Epithelial cell of proximal tubule (primary cell): ENCODE measurements around the gene ACTG1. TPM values are rescaled to one million over a fixed set of nuclear protein-coding genes. Genes with fewer than 3 reads are reported as not detected.

Experiments
- DNase-seq: peaks from one replicate; pipeline ENCODE4 v3.0.0-alpha.2; 2011; ENCODE audit warnings: low read depth
- H3K4me3 ChIP-seq: 2 replicates; pipeline ENCODE4 v1.5.1; 2011; ENCODE audit warnings: low read depth, mild to moderate bottlenecking, low read length
- total RNA-seq: library from RNA; depleted of rRNA; stranded (reverse); fragments of >200 nt; gene quantifications from 2 replicates; pipeline ENCODE4 v1.2.3, GENCODE V29; 2015
- TF ChIP-seq, protein P1 (sequence below): conservative IDR thresholded peaks from 2 replicates; pipeline ENCODE4 v1.5.1; 2012; ENCODE audit warnings: low read depth, mild to moderate bottlenecking, low read length

ACTG1 gene
- total RNA-seq, 1 donor from 2014 or later, result 8,322 TPM

DNA sequence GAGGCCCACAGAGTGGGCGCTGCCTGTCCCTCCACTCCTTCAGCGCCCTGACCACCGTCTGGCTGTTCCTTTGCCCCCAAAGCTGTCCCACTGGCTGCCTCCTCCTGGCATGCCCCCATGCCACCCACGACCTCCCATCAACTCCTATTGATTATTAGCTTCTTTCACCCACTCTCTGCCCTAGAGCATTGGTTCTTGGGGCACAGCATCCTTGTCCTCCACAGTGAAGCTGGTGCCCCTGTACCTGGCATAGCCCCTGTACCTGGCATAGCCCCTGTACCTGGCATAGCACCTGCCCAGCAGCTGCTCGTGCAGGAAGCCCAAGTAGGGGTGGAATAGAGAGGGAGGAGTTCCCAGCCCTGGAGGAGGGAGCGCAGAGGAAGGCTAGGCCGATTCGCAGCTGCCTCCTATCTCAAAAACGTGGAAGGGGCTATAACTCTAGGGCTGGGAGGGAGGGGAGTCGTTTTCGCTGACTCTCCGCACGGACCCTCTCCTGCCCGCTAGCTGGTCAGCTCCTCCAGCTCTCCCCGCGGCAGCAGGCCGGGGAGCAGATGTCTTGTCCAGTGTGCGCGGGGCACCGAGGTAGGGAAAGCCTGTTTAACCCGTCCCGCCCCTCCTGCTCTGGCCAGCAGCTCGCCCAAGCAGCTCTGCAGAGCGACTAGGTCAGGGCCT lies 5.7 kb upstream of the ACTG1 start:
- TF ChIP-seq, protein P1, sequence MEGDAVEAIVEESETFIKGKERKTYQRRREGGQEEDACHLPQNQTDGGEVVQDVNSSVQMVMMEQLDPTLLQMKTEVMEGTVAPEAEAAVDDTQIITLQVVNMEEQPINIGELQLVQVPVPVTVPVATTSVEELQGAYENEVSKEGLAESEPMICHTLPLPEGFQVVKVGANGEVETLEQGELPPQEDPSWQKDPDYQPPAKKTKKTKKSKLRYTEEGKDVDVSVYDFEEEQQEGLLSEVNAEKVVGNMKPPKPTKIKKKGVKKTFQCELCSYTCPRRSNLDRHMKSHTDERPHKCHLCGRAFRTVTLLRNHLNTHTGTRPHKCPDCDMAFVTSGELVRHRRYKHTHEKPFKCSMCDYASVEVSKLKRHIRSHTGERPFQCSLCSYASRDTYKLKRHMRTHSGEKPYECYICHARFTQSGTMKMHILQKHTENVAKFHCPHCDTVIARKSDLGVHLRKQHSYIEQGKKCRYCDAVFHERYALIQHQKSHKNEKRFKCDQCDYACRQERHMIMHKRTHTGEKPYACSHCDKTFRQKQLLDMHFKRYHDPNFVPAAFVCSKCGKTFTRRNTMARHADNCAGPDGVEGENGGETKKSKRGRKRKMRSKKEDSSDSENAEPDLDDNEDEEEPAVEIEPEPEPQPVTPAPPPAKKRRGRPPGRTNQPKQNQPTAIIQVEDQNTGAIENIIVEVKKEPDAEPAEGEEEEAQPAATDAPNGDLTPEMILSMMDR, result no peak
- DNase-seq, result no peak
- no peak overlapping the region for H3K4me3 ChIP-seq

DNA sequence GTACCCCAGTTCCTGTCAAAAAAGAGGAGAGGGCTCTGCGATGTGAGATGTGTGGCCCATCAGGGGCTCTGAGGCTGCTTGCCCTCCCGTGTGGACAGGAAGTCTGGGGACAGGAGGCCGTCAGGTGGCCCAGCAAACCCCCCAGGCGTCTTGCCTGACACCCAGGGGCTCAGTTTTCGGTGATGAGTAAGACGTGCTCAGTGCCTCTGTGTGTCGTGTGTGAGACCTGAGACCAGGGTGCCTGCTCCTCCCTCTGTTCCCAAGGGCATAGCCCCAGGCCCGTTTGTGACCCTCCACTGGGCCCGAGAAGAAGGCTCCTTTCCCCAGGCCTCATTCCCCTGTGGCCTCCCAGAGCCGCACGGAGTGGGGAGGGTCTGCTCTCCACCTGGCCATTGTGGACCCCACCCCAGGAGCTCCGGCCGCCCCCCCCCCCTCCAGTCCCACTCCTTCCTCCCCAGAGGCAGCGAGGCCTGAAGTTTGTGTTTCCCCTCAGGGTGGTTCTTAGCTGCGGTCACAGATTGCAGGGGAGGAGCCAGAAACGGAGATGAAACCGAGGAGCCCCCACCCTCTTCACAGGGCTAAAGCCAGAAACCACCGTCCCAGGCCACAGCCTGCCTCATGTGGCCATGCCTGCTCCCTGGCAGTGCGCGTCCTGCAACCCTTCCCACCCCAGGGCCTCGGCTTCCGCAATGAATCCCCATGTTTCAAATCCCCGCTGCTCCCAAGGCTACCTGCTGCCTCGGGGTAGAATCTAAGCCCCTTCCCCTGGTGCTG lies 4.9 kb upstream of the ACTG1 start:
- TF ChIP-seq, protein P1, result no peak
- DNase-seq, result no peak
- no peak overlapping the region for H3K4me3 ChIP-seq

DNA sequence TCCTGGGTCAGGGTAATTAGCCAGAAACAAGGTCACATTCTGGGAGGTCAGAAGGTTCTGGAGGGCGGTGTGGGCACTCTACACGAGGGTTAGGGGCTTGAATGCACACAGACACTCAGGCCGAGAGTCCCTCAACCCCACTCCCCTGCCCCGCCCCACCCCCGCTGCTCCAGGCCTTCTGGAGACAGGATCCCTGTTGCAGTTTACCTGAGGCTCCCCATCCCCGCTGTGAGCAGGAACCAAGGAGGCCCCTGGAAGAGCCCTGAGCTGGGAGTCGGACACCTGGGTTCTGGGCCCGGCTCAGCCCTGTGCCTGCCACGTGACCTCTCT lies 4.4 kb upstream of the ACTG1 start:
- DNase-seq, result no peak
- H3K4me3 ChIP-seq, result no peak overlapping the region
- TF ChIP-seq, protein P1, result no peak

DNA sequence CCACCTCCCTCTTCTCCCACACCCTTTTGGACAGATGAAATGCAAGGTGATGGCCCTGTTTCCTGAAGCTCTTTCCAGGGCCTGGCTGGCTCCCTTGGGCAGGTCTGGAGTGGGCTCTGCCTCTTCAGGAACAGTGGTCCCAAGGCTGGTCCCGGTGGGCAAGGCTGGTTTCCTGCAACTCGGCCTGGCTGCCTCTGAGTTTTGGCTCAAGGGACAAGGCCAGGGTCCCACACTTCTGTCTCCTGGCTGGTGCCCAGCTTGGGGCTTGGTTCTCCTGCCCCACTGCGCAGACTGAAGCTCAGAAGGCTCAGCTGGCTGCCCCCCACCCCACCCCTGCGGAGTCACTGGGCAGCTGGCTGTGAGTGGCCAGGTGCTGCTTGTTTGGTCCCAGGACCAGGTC lies 3.8 kb upstream of the ACTG1 start:
- TF ChIP-seq, protein P1, result no peak
- DNase-seq, result no peak
- H3K4me3 ChIP-seq, result no peak overlapping the region

DNA sequence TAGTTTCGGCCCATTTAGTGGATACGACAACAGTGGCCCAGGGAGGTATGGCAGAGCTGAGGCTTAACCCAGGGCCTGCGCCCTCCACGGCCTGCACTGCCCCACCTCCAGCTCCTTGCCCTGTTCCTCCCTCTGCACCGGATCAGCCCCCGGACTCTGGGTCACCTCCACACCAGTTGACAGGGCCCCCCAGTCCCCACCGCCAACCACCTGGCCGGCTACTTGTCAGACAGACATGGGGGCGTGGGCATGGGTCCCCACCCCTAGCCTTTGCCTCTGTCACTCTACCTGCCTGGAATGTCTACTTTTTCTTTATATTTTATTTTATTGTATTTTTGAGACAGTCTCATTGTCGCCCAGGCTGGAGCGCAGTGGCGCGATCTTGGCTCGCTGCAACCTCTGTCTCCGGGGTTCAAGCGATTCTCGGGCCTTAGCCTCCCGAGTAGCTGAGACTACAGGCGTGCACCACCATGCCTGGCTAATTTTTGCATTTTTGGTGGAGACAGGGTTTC lies 3.0 kb upstream of the ACTG1 start:
- H3K4me3 ChIP-seq, result peak overlapping the region; percentile 65
- no peak for DNase-seq
- TF ChIP-seq, protein P1, result no peak

DNA sequence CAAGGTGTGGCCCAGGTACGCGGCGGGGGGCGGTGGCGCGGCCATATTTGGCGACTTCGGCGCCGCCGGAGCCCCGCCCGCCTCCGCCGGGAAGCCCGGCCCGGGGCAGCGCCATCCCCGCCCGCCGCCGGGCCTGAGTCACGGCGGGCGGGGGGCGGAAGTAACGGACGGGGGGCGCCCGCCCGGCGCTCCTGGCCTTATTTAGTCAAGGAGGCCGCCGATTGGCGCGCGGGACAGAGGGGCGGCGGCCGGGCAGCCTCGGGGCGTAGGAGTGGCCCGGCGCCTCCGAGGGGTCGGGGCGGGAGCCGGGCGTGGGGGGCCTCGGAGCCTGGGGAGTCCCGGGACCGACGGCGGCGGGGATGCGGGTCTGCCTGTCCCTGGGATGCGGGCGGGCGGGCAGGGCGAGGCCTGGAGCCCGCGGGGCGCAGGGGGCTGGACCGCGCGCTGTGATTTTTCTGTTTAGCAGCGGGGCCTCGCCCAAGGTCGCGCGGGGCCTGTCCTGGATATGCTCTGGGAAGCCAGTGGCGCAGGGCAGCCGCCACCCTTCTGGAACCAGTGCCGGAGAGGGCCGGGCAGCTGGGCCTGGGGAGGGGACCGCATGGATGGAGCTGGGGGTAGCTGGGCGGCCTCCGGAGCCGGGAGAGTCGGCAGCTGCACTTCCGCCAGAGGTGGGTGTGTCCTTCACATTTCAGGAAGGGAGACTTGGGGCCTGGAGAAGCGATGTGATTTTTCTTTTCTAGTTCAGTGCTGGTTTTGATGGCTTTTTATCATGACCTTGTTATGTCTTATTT lies 2.3 kb upstream of the ACTG1 start:
- no peak for DNase-seq
- peak overlapping the region; percentile 65 for H3K4me3 ChIP-seq
- TF ChIP-seq, protein P1, result no peak
